Parathyroid adenoma (tissue), 2 donors: ENCODE results near the gene OTC.

Experiments
- H2AFZ ChIP-seq: fragments of 300-600 bp; sonication (generic); one replicate; pipeline ENCODE4 v1.7.0; 2017; ENCODE audit warnings: antibody characterized with exemption, mild to moderate bottlenecking
- H3K27ac ChIP-seq: fragments of 300-600 bp; sonication (generic); one replicate; pipeline ENCODE4 v1.7.0; 2017
- H3K27me3 ChIP-seq: fragments of 300-600 bp; sonication (generic); one replicate; pipeline ENCODE4 v1.7.0; 2017; ENCODE audit warnings: low read length; ENCODE audit not compliant: control insufficient read depth, insufficient read depth
- H3K36me3 ChIP-seq: fragments of 300-600 bp; sonication (generic); one replicate; pipeline ENCODE4 v1.7.0; 2017; ENCODE audit warnings: low read length; ENCODE audit not compliant: control insufficient read depth, insufficient read depth
- H3K4me1 ChIP-seq: fragments of 300-600 bp; sonication (generic); one replicate; pipeline ENCODE4 v1.7.0; 2017; ENCODE audit warnings: control low read depth
- H3K4me2 ChIP-seq: fragments of 300-600 bp; sonication (generic); one replicate; pipeline ENCODE4 v1.7.0; 2017; ENCODE audit warnings: low read length
- H3K4me3 ChIP-seq: fragments of 300-600 bp; sonication (generic); one replicate; pipeline ENCODE4 v1.7.0; 2017; ENCODE audit warnings: low read depth, low read length
- H3K79me2 ChIP-seq: fragments of 300-600 bp; sonication (generic); one replicate; pipeline ENCODE4 v1.7.0; 2017; ENCODE audit warnings: control low read depth
- H3K9ac ChIP-seq: fragments of 300-600 bp; sonication (generic); one replicate; pipeline ENCODE4 v1.7.0; 2017; ENCODE audit warnings: mild to moderate bottlenecking
- H3K9me3 ChIP-seq: fragments of 300-600 bp; sonication (generic); one replicate; pipeline ENCODE4 v1.7.0; 2017; ENCODE audit warnings: low read length; ENCODE audit not compliant: control insufficient read depth
- CTCF ChIP-seq: fragments of 300-600 bp; sonication (generic); IDR thresholded peaks from one replicate; pipeline ENCODE4 v1.7.0; 2017; ENCODE audit warnings: antibody characterized with exemption, mild to moderate bottlenecking
- donor health status: primary hyperparathyroidism.

The OTC gene

DNA sequence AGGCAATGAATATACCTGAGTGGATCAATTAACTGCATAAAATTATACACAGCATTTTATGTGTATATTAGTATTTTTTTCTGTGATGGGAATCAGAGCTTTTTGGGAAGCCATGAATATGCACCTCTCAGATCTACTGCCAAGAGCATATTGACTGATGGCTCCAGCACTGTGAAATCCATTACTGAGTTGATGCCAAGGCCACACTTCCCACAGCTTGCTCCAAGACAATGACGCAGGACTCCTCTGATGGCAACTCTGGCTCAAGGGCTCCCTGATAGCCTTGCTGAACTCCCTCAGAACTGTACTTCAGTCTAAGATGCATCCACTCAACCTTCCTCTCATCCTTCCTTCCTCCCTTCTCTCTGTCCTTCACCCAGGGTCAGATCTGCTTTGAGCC, 82.7 kb downstream of the OTC start:
- Histone ChIP-seq H3K4me1 (no peaks in the 10 kb centered on the region), H3K27me3 (no peaks in the 10 kb centered on the region), H3K4me3 (no peak overlapping the region), H3K9me3 (no peaks in the 10 kb centered on the region), H3K79me2 (no peaks in the 10 kb centered on the region), H3K4me2 (no peak overlapping the region), H3K36me3 (no peaks in the 10 kb centered on the region), H3K27ac (no peak overlapping the region), H2AFZ (no peak overlapping the region), H3K9ac (no peak overlapping the region)
- TF ChIP-seq CTCF = no peak

DNA sequence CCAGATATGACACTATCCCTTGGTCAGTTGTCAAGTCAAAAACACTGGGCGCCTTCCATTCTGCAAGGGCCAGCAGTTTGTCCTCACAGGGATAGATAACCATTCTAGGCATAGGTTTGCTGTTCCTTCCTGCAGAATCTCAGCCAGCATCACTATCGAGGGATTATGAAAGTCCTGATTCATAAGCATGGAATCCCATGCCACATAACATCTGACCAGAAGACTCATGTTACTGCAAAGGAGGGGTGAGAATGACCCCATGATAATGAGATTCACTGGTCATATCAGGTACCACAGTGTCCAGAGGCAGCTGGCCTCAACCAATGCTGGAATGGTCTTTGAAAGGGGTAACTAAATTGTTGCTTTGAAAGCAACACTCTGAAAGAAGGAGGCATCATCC, 84.7 kb downstream of the OTC start:
- TF ChIP-seq CTCF = no peak
- no peak overlapping the region for H2AFZ ChIP-seq

GRCh38 chrX:38438321-38438720, 85.9 kb downstream of the OTC start:
- no peak overlapping the region for H2AFZ ChIP-seq
- no peak for TF ChIP-seq CTCF
- H3K4me3 ChIP-seq = no peak overlapping the region
- H3K36me3 ChIP-seq = no peaks in the 10 kb centered on the region
- H3K27ac ChIP-seq = no peak overlapping the region
- H3K9me3 ChIP-seq = no peaks in the 10 kb centered on the region
- H3K27me3 ChIP-seq = no peaks in the 10 kb centered on the region
- H3K9ac ChIP-seq = no peak overlapping the region
- H3K4me2 ChIP-seq = no peak overlapping the region
- no peaks in the 10 kb centered on the region for H3K4me1 ChIP-seq
- H3K79me2 ChIP-seq = no peaks in the 10 kb centered on the region

More for the DNA sequence above, 84.7 kb downstream of the OTC start:
- Histone ChIP-seq H3K27ac (no peak overlapping the region), H3K9ac (no peak overlapping the region), H3K4me3 (no peak overlapping the region), H3K27me3 (no peaks in the 10 kb centered on the region), H3K4me2 (no peak overlapping the region), H3K9me3 (no peaks in the 10 kb centered on the region), H3K79me2 (no peaks in the 10 kb centered on the region), H3K36me3 (no peaks in the 10 kb centered on the region), H3K4me1 (no peaks in the 10 kb centered on the region)

- H3K4me2 ChIP-seq = no peak overlapping the region
- H3K36me3 ChIP-seq = no peaks in the 10 kb centered on the region
- no peaks in the 10 kb centered on the region for H3K4me1 ChIP-seq
- H3K27ac ChIP-seq = no peak overlapping the region
- no peaks in the 10 kb centered on the region for H3K27me3 ChIP-seq
- H3K4me3 ChIP-seq = no peak overlapping the region
- no peaks in the 10 kb centered on the region for H3K79me2 ChIP-seq
- H2AFZ ChIP-seq = no peak overlapping the region
- H3K9ac ChIP-seq = no peak overlapping the region
- H3K9me3 ChIP-seq = no peaks in the 10 kb centered on the region
- no peak for TF ChIP-seq CTCF
Observed at GRCh38 chrX:38452603-38453002, 100.2 kb downstream of the OTC start.

DNA sequence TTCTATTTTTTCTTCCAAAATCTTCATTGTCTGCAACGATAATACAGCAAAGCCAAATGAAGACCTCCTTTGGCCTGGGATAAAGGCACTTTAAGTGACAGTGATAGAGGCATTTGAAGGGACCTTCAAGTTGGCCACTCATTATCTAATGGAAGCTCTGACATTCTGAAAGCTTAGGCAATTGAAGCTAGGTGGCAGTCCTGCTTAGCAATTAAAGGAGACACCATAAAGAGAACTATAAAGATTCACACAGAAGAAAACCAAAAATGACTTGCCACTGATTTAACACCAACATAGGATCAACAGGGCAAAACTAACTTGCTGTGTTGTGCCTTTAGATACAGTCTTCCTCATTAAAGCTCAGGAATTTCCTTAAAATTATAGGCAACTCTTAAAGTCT, 105.7 kb downstream of the OTC start:
- no peak for TF ChIP-seq CTCF
- Histone ChIP-seq H3K4me3 (no peak overlapping the region), H3K27me3 (no peaks in the 10 kb centered on the region)

More for the DNA sequence above, 105.7 kb downstream of the OTC start:
- no peak overlapping the region for H3K4me2 ChIP-seq
- H3K9me3 ChIP-seq = no peaks in the 10 kb centered on the region
- H3K36me3 ChIP-seq = no peaks in the 10 kb centered on the region
- no peak overlapping the region for H2AFZ ChIP-seq
- H3K27ac ChIP-seq = no peak overlapping the region
- no peaks in the 10 kb centered on the region for H3K79me2 ChIP-seq
- H3K4me1 ChIP-seq = no peaks in the 10 kb centered on the region
- H3K9ac ChIP-seq = no peak overlapping the region
